IPS-NIHi7 (cell line): ENCODE results near the gene TMEM147.

ENCODE experiments used
- DNase-seq: peaks from one replicate; pipeline ENCODE4 v3.0.0; 2012; ENCODE audit warnings: mixed read lengths; ENCODE audit errors: extremely low spot score

TMEM147 gene

DNA sequence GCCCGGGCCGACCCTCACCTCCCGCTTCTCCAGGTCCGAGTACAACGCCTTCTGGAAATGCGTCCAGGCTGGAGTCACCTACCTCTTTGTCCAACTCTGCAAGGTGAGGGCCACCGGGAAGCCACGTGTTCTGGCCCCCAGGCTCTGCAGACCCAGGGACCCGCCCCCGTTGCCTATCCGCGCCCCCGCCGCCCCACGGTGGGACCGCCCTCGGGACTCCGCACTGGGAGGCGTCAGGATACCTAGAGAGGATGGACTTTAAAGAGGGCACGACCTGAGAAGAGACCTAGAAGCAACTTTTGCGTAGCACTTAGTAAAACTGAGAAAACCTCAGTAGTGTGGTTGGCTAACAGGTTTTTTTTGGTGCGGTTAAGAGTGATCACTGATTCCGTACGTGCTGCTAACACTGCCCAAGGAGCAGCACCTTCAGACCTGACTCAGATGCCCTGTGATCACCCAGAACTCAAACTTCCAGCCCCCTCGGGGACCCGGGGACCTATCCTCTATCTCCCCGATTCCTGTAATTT is 492 bp downstream of the TMEM147 start:
- peak; percentile 52 for DNase-seq

DNA sequence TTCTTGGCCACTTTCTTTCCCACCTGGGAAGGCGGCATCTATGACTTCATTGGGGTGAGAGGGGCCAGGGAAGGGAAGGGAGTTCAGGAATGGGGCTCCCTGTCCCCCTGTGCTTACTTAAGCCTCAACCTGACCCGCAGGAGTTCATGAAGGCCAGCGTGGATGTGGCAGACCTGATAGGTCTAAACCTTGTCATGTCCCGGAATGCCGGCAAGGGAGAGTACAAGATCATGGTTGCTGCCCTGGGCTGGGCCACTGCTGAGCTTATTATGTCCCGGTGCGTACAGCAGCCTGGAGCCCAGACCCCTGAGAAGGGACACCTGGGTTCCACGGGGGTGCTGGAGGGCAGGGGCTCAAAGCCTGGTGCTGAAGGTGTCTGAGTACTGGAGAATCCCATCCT is 1.1 kb downstream of the TMEM147 start:
- DNase-seq = no peak

- peak; percentile 88 for DNase-seq
Observed at GRCh38 chr19:35549174-35549788, 3.9 kb downstream of the TMEM147 start.

GRCh38 chr19:35549879-35550523 is 4.6 kb downstream of the TMEM147 start:
- DNase-seq = no peak

- no peak for DNase-seq
Observed at GRCh38 chr19:35551091-35551810, 5.8 kb downstream of the TMEM147 start.

GRCh38 chr19:35552534-35553384 is 7.3 kb downstream of the TMEM147 start:
- DNase-seq = no peak

- no peak for DNase-seq
Observed at GRCh38 chr19:35553385-35554000, 8.1 kb downstream of the TMEM147 start.

DNA sequence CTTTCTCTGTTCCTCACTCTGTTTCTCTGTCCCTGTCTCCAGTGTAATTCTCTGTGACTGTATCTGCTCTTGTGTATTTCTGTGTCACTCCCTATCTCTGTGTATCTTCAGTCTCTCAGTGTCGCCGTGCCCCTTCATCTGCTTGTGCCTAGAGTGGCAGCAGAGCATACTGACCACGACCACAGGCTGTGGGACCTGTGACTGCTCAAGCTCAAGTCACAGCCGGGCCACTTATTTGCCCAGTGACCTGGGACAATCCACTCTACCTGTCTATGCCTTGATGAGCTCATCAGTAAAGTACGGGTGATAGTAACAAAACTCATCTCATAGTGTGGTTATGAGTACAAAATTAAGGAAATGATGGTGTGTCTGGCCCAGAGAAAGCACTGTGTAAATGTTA is 8.7 kb downstream of the TMEM147 start:
- DNase-seq = no peak

GRCh38 chr19:35555301-35556005 is 10.0 kb downstream of the TMEM147 start:
- peak; percentile 76 for DNase-seq

DNA sequence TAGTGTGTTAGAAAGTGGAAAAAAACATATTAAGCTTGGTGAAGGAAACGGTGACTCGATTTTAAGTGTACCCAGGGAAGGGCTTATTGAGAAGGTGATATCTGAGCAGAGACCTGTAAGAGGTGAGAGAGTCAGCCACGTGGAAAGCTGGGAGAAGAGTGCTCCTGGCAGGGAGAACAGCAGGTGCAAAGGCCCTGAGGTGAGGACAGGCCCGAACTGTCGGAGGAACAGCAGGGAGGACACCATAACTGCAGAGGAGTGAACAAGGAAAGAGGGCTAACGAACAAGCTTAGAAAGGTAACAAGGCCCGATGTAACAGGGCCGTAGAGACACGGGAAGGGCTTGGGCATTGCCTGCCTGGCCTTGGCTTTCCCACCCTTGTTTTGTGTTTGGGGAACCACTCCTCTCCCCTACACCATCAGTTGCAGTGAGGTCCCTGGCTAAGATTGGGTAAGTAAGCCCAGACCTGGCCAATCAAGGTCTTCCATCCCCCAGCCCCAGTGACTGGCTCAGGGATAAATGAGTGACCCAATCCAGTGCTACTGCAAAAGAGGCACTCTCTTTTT is 10.7 kb downstream of the TMEM147 start:
- DNase-seq = no peak

DNA sequence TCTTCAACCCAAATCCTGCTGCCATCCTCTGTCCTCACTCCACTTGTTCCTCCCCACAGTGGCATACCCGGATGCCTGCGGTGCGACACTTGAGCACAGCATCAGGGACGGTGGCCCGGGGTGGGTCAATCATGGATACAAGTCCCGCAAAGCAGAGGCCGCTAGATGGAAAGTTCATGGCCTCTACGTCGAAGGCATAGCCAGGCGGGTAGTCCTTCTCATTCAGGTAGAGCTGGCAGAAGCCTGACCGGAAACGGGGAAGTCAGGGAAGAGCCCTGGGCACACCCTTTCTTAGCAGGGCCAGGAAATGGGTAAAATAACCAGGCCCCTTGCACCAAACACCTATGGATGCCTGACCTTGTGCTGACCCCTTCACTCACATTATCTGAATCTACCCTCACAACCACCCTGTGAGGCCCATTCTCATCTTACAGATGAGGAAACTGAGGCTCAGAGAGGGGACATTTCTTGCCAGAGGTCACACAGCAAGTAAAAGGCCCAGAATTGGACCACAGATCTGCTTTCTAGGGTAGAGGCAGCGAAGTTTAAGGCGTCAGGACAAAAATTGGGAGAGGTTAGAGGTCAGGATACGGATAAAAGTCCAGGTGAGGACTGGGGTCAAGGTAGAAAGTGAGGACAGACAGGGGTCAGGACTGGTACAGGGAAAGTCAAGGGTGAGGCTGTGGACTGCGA is 11.6 kb downstream of the TMEM147 start:
- no peak for DNase-seq

DNA sequence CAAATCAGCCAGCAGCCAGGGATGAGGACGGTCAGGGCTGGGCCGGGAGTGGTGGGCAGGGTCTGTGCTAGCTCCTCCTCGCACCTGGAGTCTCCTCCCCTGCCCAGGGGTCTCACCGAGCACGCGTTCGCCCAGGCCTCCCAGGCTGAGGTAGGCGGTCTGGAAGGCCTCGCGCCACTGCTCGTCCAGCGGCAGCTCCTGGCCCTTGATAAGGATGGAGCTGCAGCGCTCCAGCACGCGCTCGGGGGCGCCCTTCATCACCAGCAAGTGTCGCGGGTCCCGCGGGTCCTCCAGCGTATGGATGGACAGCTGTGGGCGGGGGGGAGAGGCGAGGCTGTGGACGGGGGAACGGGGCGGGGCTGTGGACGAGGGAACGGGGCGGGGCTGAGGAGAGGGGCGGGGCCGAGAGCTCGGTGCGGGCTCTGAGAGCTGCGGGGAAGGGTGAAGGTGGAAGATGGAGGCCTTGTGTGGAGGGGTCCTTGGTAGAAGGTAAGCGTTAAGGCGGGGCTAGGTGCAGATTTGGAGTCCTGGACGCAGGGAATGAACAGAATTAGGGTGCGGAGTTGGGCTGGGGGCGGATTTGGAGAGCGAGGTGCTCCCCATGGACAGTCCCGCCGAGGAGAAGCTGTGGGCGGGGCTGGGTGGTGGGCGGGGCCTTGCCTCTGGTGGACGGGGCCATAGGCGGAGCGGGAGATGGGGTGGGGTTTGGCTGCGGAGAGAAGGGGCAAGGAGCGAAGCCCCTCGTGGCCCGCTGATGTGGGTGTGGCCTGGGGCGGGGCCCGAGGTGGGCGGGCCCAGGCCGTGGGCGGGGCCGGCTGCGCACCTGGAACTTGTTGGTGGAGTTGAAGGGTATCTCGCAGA is 12.3 kb downstream of the TMEM147 start:
- DNase-seq = peak; percentile 96

GRCh38 chr19:35558400-35559280 is 13.2 kb downstream of the TMEM147 start:
- DNase-seq = no peak

DNA sequence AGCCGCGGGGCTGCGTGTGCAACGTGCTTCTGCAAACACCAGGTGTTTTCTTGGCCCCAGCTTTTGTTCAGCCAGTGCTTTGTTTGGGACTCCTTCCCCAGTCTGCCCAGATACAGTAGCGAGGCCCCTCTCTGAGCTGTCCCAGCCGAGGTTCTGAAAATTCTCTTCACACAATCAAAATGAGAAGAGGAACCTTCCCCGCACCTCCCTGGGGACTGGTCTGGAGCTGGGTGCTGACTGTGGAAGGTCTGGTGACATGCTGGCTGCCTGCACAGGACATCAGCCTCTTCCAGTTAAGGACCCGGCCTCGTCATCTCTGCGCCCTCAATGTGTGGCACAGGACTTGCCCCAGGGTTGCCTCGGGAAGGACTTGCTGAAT is 13.8 kb downstream of the TMEM147 start:
- DNase-seq = no peak

- DNase-seq = no peak
Observed at GRCh38 chr19:35559781-35560180, 14.4 kb downstream of the TMEM147 start.

GRCh38 chr19:35560271-35560670 is 14.8 kb downstream of the TMEM147 start:
- DNase-seq = no peak

GRCh38 chr19:35560677-35561076 is 15.3 kb downstream of the TMEM147 start:
- DNase-seq = no peak

- no peak for DNase-seq
Observed at GRCh38 chr19:35561436-35561835, 16.0 kb downstream of the TMEM147 start.
